ENCODE data around the gene FOSL2. TPM values are rescaled to one million over a fixed set of nuclear protein-coding genes. Genes with fewer than 3 reads are reported as not detected.

The FOSL2 gene
- total RNA-seq, 5 donors from 2014 or later (not counting 1 experiment from before 2014, with no cell fraction given), result 9.7 to 144 (median 18.5) TPM

GRCh38 chr2:28350196-28350595 is 42.5 kb upstream of the FOSL2 start:
- no peaks in the 10 kb centered on the region for H3K9me3 ChIP-seq
- ChIA-PET CTCF (no interaction called here), POLR2A (interaction anchor here in 1 of 2 donors (0.5 kb wide), 1 partner anchor 451 kb away, joined by 3 read pairs; no protein-coding TSS in a partner anchor)
- H3K27me3 ChIP-seq (replicated peaks in 1 of 2; ENCODE audit: control insufficient read depth in 2 of 2, extremely low read depth in 1 of 2, insufficient read depth in 2 of 2, low read length in 1 of 2), result no peaks in the 10 kb centered on the region
- H3K27ac ChIP-seq (ENCODE audit: low read length), result no peak overlapping the region
- no peak for ATAC-seq (replicated peaks in 1 of 4)
- WGBS (ENCODE audit: insufficient coverage), result 93% methylated on average over 9 of the region's 17 CpGs
- Mint-ChIP-seq H3K9me3 (no peaks in the 10 kb centered on the region), H3K4me1 (peaks cover 23 to 39% (median 30%) of the 10 kb centered on the region in 3 donors), H3K4me3 (no peak overlapping the region), H3K27ac (no peak overlapping the region), H3K27me3 (no peaks in the 10 kb centered on the region), H3K36me3 (no peaks in the 10 kb centered on the region)
- no peak for DNase-seq
- no peaks in the 10 kb centered on the region for H3K36me3 ChIP-seq (ENCODE audit: control insufficient read depth in 2 of 2, extremely low read depth in 1 of 2, insufficient read depth in 1 of 2, low read length in 1 of 2)
- H3K4me3 ChIP-seq (ENCODE audit: control insufficient read depth in 1 of 2, extremely low read depth in 1 of 2, low read length in 1 of 2), result no peak overlapping the region
- peaks cover 4 to 36% of the 10 kb centered on the region in 2 experiments for H3K4me1 ChIP-seq (ENCODE audit: control insufficient read depth in 1 of 2, extremely low read depth in 1 of 2, insufficient read depth in 2 of 2, low read length in 2 of 2)

DNA sequence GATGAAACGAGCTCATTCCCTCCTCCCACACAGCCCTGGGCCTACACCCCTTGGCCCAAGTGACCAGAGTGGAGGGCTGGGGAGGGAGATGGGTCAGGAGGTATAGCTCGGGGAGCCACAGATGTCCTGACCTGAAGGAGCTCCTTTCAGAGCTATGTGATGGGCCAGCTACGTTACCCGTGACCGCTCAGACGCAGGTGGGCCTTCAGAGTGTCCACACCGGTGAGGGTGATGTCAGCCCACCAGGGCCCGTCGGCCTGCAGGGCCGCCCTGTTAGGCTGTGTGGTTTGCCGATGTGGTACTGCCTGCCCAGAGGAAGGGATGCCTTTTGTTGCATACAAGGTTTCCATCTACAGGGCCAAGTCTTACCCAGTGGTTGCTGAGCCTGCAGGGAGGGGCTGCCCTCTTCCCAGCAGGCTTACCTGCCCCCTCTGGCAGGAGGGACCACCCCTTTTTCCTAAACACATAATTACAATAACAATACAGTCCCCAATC is 41.8 kb upstream of the FOSL2 start:
- peaks cover 24 to 40% (median 30%) of the 10 kb centered on the region in 3 donors for H3K4me1 Mint-ChIP-seq
- DNase-seq (no peak), ATAC-seq (replicated peaks in 1 of 4) (no peak)
- H3K27me3 ChIP-seq (replicated peaks in 1 of 2; ENCODE audit: control insufficient read depth in 2 of 2, extremely low read depth in 1 of 2, insufficient read depth in 2 of 2, low read length in 1 of 2), result no peaks in the 10 kb centered on the region
- POLR2A ChIA-PET, result interaction anchor here in 1 of 2 donors (0.5 kb wide), 1 partner anchor 451 kb away, joined by 3 read pairs; no protein-coding TSS in a partner anchor
- peaks cover 4 to 42% of the 10 kb centered on the region in 2 experiments for H3K4me1 ChIP-seq (ENCODE audit: control insufficient read depth in 1 of 2, extremely low read depth in 1 of 2, insufficient read depth in 2 of 2, low read length in 2 of 2)
- H3K9me3 ChIP-seq, result no peaks in the 10 kb centered on the region
- H3K36me3 Mint-ChIP-seq, result no peaks in the 10 kb centered on the region
- H3K27ac Mint-ChIP-seq, result no peak overlapping the region
- WGBS (ENCODE audit: insufficient coverage), result 88% methylated on average over 4 of the region's 11 CpGs
- no peaks in the 10 kb centered on the region for H3K27me3 Mint-ChIP-seq
- CTCF ChIA-PET, result interaction anchor here in 1 of 2 donors (0.6 kb wide), 1 partner anchor 174 kb away, joined by 6 read pairs; no protein-coding TSS in a partner anchor
- no peaks in the 10 kb centered on the region for H3K9me3 Mint-ChIP-seq
- H3K4me3 ChIP-seq (ENCODE audit: control insufficient read depth in 1 of 2, extremely low read depth in 1 of 2, low read length in 1 of 2), result no peak overlapping the region
- no peak overlapping the region for H3K4me3 Mint-ChIP-seq
- H3K36me3 ChIP-seq (ENCODE audit: control insufficient read depth in 2 of 2, extremely low read depth in 1 of 2, insufficient read depth in 1 of 2, low read length in 1 of 2), result no peaks in the 10 kb centered on the region
- H3K27ac ChIP-seq (ENCODE audit: low read length), result no peak overlapping the region

GRCh38 chr2:28351621-28352020 is 41.0 kb upstream of the FOSL2 start:
- no peak for ATAC-seq (replicated peaks in 1 of 4)
- Mint-ChIP-seq H3K27me3 (no peaks in the 10 kb centered on the region), H3K36me3 (no peaks in the 10 kb centered on the region), H3K4me1 (peaks cover 26 to 43% (median 27%) of the 10 kb centered on the region in 3 donors), H3K27ac (no peak overlapping the region), H3K4me3 (no peak overlapping the region), H3K9me3 (no peaks in the 10 kb centered on the region)
- Histone ChIP-seq H3K4me3 (ENCODE audit: control insufficient read depth in 1 of 2, extremely low read depth in 1 of 2, low read length in 1 of 2) (no peak overlapping the region), H3K27me3 (replicated peaks in 1 of 2; ENCODE audit: control insufficient read depth in 2 of 2, extremely low read depth in 1 of 2, insufficient read depth in 2 of 2, low read length in 1 of 2) (no peaks in the 10 kb centered on the region), H3K4me1 (ENCODE audit: control insufficient read depth in 1 of 2, extremely low read depth in 1 of 2, insufficient read depth in 2 of 2, low read length in 2 of 2) (peaks cover 4 to 50% of the 10 kb centered on the region in 2 experiments), H3K27ac (ENCODE audit: low read length) (no peak overlapping the region), H3K9me3 (no peaks in the 10 kb centered on the region), H3K36me3 (ENCODE audit: control insufficient read depth in 2 of 2, extremely low read depth in 1 of 2, insufficient read depth in 1 of 2, low read length in 1 of 2) (no peaks in the 10 kb centered on the region)
- 83% methylated on average over 2 of the region's 5 CpGs for WGBS (ENCODE audit: insufficient coverage)
- ChIA-PET CTCF (no interaction called here), POLR2A (no interaction called here)
- DNase-seq, result no peak

DNA sequence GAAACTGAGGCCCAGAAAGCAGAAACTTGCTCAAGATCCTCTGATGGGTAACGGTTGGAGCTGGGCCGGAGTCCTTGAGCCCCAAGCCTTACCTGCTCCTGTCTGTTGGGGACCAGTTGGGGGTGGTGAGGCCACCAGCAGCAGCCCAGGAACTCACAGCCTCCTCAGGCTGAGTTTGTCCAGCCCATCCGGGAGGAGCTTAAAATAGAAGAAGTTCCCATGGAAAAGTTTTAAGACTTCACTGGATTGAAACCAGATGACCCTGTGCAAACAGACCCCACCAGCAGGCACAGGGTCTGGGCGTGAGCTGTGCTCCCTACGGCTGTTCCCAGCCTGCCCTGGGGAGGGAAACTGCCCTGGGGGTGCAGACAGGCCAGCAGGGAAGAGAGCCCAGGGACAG is 40.6 kb upstream of the FOSL2 start:
- 100% methylated on average over 3 of the region's 5 CpGs for WGBS (ENCODE audit: insufficient coverage)
- H3K36me3 ChIP-seq (ENCODE audit: control insufficient read depth in 2 of 2, extremely low read depth in 1 of 2, insufficient read depth in 1 of 2, low read length in 1 of 2), result no peaks in the 10 kb centered on the region
- H3K9me3 ChIP-seq, result no peaks in the 10 kb centered on the region
- Mint-ChIP-seq H3K36me3 (no peaks in the 10 kb centered on the region), H3K27me3 (no peaks in the 10 kb centered on the region), H3K9me3 (no peaks in the 10 kb centered on the region), H3K4me1 (peaks cover 22 to 40% (median 26%) of the 10 kb centered on the region in 3 donors), H3K27ac (no peak overlapping the region), H3K4me3 (no peak overlapping the region)
- no peaks in the 10 kb centered on the region for H3K27me3 ChIP-seq (replicated peaks in 1 of 2; ENCODE audit: control insufficient read depth in 2 of 2, extremely low read depth in 1 of 2, insufficient read depth in 2 of 2, low read length in 1 of 2)
- no peak for ATAC-seq (replicated peaks in 1 of 4)
- H3K4me3 ChIP-seq (ENCODE audit: control insufficient read depth in 1 of 2, extremely low read depth in 1 of 2, low read length in 1 of 2), result no peak overlapping the region
- H3K4me1 ChIP-seq (ENCODE audit: control insufficient read depth in 1 of 2, extremely low read depth in 1 of 2, insufficient read depth in 2 of 2, low read length in 2 of 2), result peaks cover 4 to 50% of the 10 kb centered on the region in 2 experiments
- no peak overlapping the region for H3K27ac ChIP-seq (ENCODE audit: low read length)
- ChIA-PET POLR2A (no interaction called here), CTCF (no interaction called here)
- no peak for DNase-seq

DNA sequence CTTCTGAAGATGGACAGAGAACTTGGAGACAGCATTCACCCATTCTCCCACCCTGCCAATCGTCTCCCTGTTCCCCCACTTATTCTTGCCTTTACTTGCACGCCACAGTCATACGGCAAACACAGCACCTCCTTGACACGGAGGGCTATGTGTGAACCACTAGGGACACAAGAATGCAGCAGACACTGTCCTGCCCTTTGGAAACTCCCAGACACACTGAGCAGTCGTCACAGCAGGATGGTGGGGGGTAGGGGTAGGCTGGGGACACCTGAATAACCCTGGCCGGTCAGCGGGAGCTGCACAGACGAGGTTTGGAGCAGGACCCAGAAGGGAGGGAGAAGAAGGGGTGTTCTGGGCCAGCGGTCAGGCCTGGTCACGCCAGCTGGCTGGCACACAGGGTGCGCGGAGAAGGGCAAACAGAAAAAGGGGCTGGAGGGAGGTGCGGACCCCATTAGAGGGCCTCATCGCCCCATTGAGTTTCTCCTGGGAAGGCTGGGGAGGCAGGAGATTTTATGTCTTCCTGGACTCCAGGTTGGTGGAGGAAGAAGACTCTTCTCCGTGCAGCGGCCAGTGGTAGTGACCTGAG is 40.0 kb upstream of the FOSL2 start:
- no peak for ATAC-seq (replicated peaks in 1 of 4)
- Histone ChIP-seq H3K36me3 (ENCODE audit: control insufficient read depth in 2 of 2, extremely low read depth in 1 of 2, insufficient read depth in 1 of 2, low read length in 1 of 2) (no peaks in the 10 kb centered on the region), H3K9me3 (no peaks in the 10 kb centered on the region), H3K4me1 (ENCODE audit: control insufficient read depth in 1 of 2, extremely low read depth in 1 of 2, insufficient read depth in 2 of 2, low read length in 2 of 2) (peaks cover 3 to 46% of the 10 kb centered on the region in 2 experiments), H3K4me3 (ENCODE audit: control insufficient read depth in 1 of 2, extremely low read depth in 1 of 2, low read length in 1 of 2) (no peak overlapping the region), H3K27ac (ENCODE audit: low read length) (no peak overlapping the region), H3K27me3 (replicated peaks in 1 of 2; ENCODE audit: control insufficient read depth in 2 of 2, extremely low read depth in 1 of 2, insufficient read depth in 2 of 2, low read length in 1 of 2) (no peaks in the 10 kb centered on the region)
- POLR2A ChIA-PET, result no interaction called here
- 86% methylated on average over 12 of the region's 16 CpGs for WGBS (ENCODE audit: insufficient coverage)
- Mint-ChIP-seq H3K9me3 (no peaks in the 10 kb centered on the region), H3K27ac (no peak overlapping the region), H3K4me1 (peaks cover 16 to 36% (median 21%) of the 10 kb centered on the region in 3 donors), H3K4me3 (no peak overlapping the region), H3K36me3 (no peaks in the 10 kb centered on the region), H3K27me3 (no peaks in the 10 kb centered on the region)
- no peak for DNase-seq
- CTCF ChIA-PET, result no interaction called here

GRCh38 chr2:28354920-28355520 is 37.6 kb upstream of the FOSL2 start:
- H3K36me3 Mint-ChIP-seq, result no peaks in the 10 kb centered on the region
- H3K27me3 Mint-ChIP-seq, result no peaks in the 10 kb centered on the region
- ATAC-seq (replicated peaks in 1 of 4) (no peak), DNase-seq (no peak)
- Histone ChIP-seq H3K4me1 (ENCODE audit: control insufficient read depth in 1 of 2, extremely low read depth in 1 of 2, insufficient read depth in 2 of 2, low read length in 2 of 2) (peaks cover 17 to 43% of the 10 kb centered on the region in 2 experiments), H3K27me3 (replicated peaks in 1 of 2; ENCODE audit: control insufficient read depth in 2 of 2, extremely low read depth in 1 of 2, insufficient read depth in 2 of 2, low read length in 1 of 2) (no peaks in the 10 kb centered on the region), H3K36me3 (ENCODE audit: control insufficient read depth in 2 of 2, extremely low read depth in 1 of 2, insufficient read depth in 1 of 2, low read length in 1 of 2) (no peaks in the 10 kb centered on the region), H3K27ac (ENCODE audit: low read length) (no peak overlapping the region), H3K9me3 (no peaks in the 10 kb centered on the region), H3K4me3 (ENCODE audit: control insufficient read depth in 1 of 2, extremely low read depth in 1 of 2, low read length in 1 of 2) (no peak overlapping the region)
- H3K9me3 Mint-ChIP-seq, result no peaks in the 10 kb centered on the region
- WGBS (ENCODE audit: insufficient coverage), result 92% methylated on average over 10 of the region's 10 CpGs
- ChIA-PET CTCF (no interaction called here), POLR2A (no interaction called here)
- no peak overlapping the region for H3K4me3 Mint-ChIP-seq
- H3K27ac Mint-ChIP-seq, result no peak overlapping the region
- H3K4me1 Mint-ChIP-seq, result peaks cover 16 to 40% (median 24%) of the 10 kb centered on the region in 3 donors

Data from T-cell (primary cell).